Duodenal mucosa (tissue), 2 donors: Measurements from ENCODE around the gene SLC25A17.

Source experiments
- H3K27ac ChIP-seq: one replicate; pipeline ENCODE4 v1.7.0; 2013; ENCODE audit warnings: low read depth, low read length
- H3K27me3 ChIP-seq, 2 donors: one replicate each; pipeline ENCODE4 v1.7.0; 2013; ENCODE audit warnings: low read length in 2 of 2, control low read depth in 1 of 2; ENCODE audit not compliant: insufficient read depth in 2 of 2, control insufficient read depth in 1 of 2
- H3K36me3 ChIP-seq, 2 donors: one replicate each; pipeline ENCODE4 v1.7.0; 2013; ENCODE audit warnings: low read length in 2 of 2, control low read depth in 1 of 2; ENCODE audit not compliant: insufficient read depth in 2 of 2, control insufficient read depth in 1 of 2
- H3K4me1 ChIP-seq, 2 donors: one replicate each; pipeline ENCODE4 v1.7.0; 2013; ENCODE audit warnings: low read length in 2 of 2, control low read depth in 1 of 2; ENCODE audit not compliant: insufficient read depth in 2 of 2, control insufficient read depth in 1 of 2
- H3K4me3 ChIP-seq, 2 donors: one replicate each; pipeline ENCODE4 v1.7.0; 2013; ENCODE audit warnings: low read length in 2 of 2, low read depth in 1 of 2
- H3K9ac ChIP-seq, 2 donors: one replicate each; pipeline ENCODE4 v1.7.0; 2013; ENCODE audit warnings: low read length in 2 of 2, low read depth in 1 of 2
- H3K9me3 ChIP-seq, 2 donors: one replicate each; pipeline ENCODE4 v1.7.0; 2013; ENCODE audit warnings: low read length in 2 of 2, control low read depth in 1 of 2; ENCODE audit not compliant: control insufficient read depth in 1 of 2

The SLC25A17 gene

GRCh38 chr22:40819599-40820140, 524 bp upstream of the SLC25A17 start:
- H3K9me3 ChIP-seq, result no peaks in the 10 kb centered on the region
- H3K27ac ChIP-seq, result no peak overlapping the region
- peaks cover 0 to 6% of the 10 kb centered on the region in 2 donors for H3K36me3 ChIP-seq
- no peaks in the 10 kb centered on the region for H3K27me3 ChIP-seq
- H3K4me1 ChIP-seq, result peaks cover 28 to 32% of the 10 kb centered on the region in 2 donors
- peak overlapping the region; percentile 48 to 89 for H3K9ac ChIP-seq
- peak overlapping the region; percentile 98 to 99 for H3K4me3 ChIP-seq

DNA sequence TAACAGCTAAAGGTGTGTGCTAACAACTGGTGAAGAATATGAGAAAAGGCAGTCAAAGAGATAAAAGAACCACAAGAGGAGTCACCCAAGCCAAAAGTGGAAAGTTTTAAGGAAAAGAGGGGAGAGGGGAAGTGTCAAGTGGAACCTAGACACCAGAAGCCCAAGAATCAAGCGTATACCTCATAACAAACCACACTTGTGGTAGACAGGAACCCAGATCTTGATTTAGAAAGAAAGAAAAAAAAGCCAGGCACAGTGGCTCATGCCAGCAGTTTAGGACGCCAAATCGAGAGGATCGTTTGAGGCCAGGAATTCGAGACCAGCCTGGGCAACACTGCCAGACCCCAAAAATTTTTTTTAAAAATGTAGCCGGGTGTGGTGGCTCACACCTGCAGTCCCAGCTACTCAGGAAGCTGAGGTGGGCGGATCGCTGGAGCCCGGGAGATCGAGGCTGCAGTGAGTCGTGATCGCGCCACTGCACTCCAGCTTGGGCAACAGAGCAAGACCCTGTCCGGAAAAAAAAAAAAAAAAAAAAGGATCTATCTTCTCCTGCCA, 877 bp downstream of the SLC25A17 start:
- Histone ChIP-seq H3K36me3 (peaks cover 0 to 3% of the 10 kb centered on the region in 2 donors), H3K9me3 (no peaks in the 10 kb centered on the region), H3K4me1 (peaks cover 19 to 29% of the 10 kb centered on the region in 2 donors), H3K9ac (peak overlapping the region; percentile 87 to 89), H3K4me3 (peak overlapping the region; percentile 98 to 99), H3K27me3 (no peaks in the 10 kb centered on the region), H3K27ac (no peak overlapping the region)

DNA sequence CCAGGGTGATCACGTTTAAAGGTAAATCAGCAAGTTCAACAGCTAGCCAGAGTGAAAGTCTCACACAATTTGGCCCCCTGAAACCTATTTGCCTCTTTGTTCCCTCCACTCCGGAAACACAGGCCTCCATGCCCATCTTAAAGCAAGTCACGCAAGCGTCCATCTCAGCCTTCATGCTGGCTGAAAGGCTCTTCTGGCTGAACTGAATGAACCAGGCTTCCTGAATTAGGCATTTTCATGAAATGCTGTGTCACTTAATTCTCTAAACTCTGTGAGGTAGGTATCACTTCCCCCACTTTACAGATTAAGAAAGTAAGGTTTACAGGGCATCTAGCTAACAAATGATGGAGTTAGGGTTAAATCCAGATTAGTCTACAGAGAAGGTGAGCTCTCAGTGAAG, 1.4 kb downstream of the SLC25A17 start:
- Histone ChIP-seq H3K27me3 (no peaks in the 10 kb centered on the region), H3K4me3 (peak overlapping the region in 1 of 2 donors; percentile 98), H3K4me1 (peaks cover 19 to 24% of the 10 kb centered on the region in 2 donors), H3K27ac (no peak overlapping the region), H3K9me3 (no peaks in the 10 kb centered on the region), H3K36me3 (peaks cover 0 to 3% of the 10 kb centered on the region in 2 donors), H3K9ac (no peak overlapping the region)

DNA sequence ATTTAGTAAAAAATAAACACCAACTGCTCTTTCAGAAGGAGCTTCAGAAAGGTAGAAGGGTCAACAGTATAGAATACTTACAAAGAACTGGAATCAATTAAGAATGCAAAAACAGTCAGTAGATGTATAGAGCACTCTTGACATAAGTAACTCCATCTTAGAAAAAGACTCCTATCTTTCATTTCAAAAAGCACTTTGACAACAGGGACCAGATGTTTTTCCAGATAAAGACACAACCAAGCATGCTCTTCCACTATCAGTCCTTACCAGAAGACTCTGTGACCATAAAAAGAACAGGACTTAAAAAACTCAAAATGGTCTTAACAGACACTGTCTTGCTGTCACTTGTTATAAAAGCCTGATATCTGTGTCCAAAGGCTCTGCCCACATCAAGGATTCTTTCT, 5.2 kb downstream of the SLC25A17 start:
- H3K9me3 ChIP-seq, result no peaks in the 10 kb centered on the region
- no peaks in the 10 kb centered on the region for H3K27me3 ChIP-seq
- no peak overlapping the region for H3K4me3 ChIP-seq
- H3K9ac ChIP-seq, result no peak overlapping the region
- H3K27ac ChIP-seq, result no peak overlapping the region
- H3K4me1 ChIP-seq, result peaks cover 12 to 16% of the 10 kb centered on the region in 2 donors
- peaks cover 0 to 7% of the 10 kb centered on the region in 2 donors for H3K36me3 ChIP-seq

DNA sequence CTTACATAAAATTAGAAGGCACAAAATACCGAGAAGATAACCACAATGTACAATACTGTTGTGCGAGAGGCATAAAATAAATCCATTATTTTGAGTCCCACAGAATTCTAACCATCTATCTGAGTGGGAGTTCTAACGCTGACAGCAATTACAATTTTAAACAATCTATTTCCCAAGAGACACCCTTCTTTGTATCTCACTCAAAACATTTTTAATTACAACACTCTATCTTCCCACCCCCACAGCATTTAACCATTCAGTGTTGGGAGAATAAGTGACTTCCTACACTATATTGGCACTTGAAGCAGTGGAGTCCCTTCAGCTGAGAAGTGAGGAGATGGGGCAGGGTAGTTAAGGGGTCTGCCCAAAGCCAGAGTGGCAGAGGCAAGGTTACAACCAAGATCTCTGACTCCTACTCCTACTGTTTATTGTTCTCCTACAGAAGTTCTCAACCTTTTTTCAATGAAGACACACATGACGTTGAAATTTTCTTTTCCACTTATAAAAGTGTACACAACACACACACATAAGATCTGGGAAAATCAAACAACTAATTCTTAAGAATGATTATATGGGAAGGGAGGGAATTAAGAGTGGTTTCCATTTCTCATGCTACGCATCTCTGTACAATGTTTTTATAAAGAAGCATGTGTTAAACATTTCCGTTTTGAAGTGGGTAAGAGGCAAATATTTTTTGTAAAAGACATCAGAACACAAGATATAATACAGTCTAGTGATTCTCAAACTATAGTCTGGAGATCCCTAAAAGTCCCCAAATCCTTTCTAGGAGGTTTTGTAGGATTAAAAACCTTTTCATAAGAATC, 10.9 kb downstream of the SLC25A17 start:
- no peaks in the 10 kb centered on the region for H3K9me3 ChIP-seq

GRCh38 chr22:40806711-40807110, 12.4 kb downstream of the SLC25A17 start:
- Histone ChIP-seq H3K27ac (no peak overlapping the region), H3K4me3 (no peak overlapping the region), H3K4me1 (no peaks in the 10 kb centered on the region), H3K36me3 (no peaks in the 10 kb centered on the region), H3K9me3 (no peaks in the 10 kb centered on the region), H3K27me3 (no peaks in the 10 kb centered on the region), H3K9ac (no peak overlapping the region)

More for the DNA sequence above, 10.9 kb downstream of the SLC25A17 start:
- Histone ChIP-seq H3K36me3 (peaks cover 0 to 4% of the 10 kb centered on the region in 2 donors), H3K4me1 (no peaks in the 10 kb centered on the region), H3K27ac (no peak overlapping the region), H3K27me3 (no peaks in the 10 kb centered on the region), H3K9ac (no peak overlapping the region), H3K4me3 (no peak overlapping the region)

- no peaks in the 10 kb centered on the region for H3K36me3 ChIP-seq
- no peak overlapping the region for H3K9ac ChIP-seq
- no peaks in the 10 kb centered on the region for H3K4me1 ChIP-seq
- no peaks in the 10 kb centered on the region for H3K27me3 ChIP-seq
- no peak overlapping the region for H3K4me3 ChIP-seq
- H3K27ac ChIP-seq, result no peak overlapping the region
- no peaks in the 10 kb centered on the region for H3K9me3 ChIP-seq
Observed at GRCh38 chr22:40805699-40806203, 13.4 kb downstream of the SLC25A17 start.

DNA sequence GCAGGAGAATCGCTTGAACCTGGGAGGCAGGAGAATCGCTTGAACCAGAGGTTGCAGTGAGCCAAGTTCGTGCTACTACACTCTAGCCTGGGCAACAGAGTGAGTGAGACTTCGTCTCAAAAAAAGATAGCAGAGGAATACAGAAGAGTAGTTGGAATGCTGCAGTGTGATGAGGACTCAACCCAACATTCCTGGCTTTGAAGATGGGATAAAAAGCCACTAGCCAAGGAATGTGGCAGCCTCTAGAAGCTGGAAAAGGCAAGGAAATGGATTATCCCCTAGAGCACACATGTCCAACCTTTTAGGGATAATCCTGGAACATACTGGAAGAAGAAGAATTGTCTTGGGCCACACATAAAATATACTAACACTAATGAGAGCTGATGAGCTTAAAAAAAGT, 13.9 kb downstream of the SLC25A17 start:
- Histone ChIP-seq H3K9me3 (no peaks in the 10 kb centered on the region), H3K27ac (no peak overlapping the region), H3K4me3 (no peak overlapping the region), H3K4me1 (no peaks in the 10 kb centered on the region), H3K27me3 (no peaks in the 10 kb centered on the region), H3K9ac (no peak overlapping the region), H3K36me3 (no peaks in the 10 kb centered on the region)

DNA sequence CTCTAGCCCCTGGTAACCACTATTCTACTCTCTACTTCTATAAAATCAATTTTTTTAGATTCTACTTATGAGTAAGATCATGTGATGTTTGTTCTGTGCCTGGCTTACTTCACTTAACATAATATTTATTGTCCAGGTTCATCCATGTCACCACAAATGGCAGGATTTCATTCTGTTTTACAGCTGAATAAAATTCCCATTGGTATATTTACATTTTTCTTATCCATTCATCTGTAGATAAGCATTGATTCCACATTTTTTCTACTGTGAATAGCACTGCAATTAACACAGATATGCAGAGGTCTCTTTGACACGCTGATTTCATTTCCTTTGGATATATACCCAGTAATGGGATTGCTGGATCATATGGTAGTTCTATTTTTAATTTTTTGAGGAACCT, 15.8 kb downstream of the SLC25A17 start:
- Histone ChIP-seq H3K27ac (no peak overlapping the region), H3K36me3 (no peaks in the 10 kb centered on the region), H3K27me3 (no peaks in the 10 kb centered on the region), H3K4me3 (no peak overlapping the region), H3K4me1 (no peaks in the 10 kb centered on the region), H3K9me3 (no peaks in the 10 kb centered on the region), H3K9ac (no peak overlapping the region)

DNA sequence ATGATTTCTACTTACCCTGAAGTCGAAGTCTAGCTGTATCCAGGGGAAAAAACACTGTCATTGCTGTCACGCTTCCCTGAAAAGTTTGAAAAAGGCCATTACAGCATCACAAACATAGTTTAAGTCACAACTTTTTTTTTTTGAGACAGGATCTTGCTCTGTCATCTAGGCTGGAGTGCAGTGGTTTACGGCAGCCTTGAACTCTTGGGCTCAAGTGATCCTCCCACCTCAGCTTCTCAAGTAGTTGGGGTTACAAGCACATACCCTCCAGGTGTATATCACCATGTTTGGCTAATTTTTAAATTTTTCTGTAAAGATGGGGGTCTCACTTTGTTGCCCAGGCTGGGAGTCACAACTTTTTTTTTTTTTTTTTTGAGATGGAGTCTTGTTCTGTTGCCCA, 20.1 kb downstream of the SLC25A17 start:
- no peak overlapping the region for H3K4me3 ChIP-seq
- H3K36me3 ChIP-seq, result no peaks in the 10 kb centered on the region
- no peaks in the 10 kb centered on the region for H3K9me3 ChIP-seq
- H3K4me1 ChIP-seq, result no peaks in the 10 kb centered on the region
- no peak overlapping the region for H3K27ac ChIP-seq
- no peak overlapping the region for H3K9ac ChIP-seq
- H3K27me3 ChIP-seq, result no peaks in the 10 kb centered on the region
